ENCODE data around the gene SLC35G6.

SLC35G6 gene

DNA sequence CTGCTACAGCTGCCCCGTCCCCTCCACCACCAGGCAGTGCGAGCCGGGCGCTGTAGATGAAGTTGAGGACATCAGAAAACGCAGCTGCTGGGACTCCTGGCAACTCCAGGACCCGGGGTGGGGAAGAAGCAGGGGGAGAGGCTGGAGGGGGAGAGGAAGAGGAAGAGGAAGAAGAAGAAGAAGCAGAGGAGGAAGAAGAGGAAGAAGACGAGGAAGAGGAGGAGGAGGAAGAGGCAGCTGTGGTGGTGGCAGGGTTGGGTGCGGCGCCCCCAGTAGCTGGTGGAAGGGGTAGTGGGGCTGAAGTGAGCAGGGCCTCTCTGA, 15.0 kb upstream of the SLC35G6 start:
- Histone ChIP-seq H3K79me2 (ENCODE audit: low read length) (no peaks in the 10 kb centered on the region), H3K27me3 (ENCODE audit: low read depth, low read length) (no peaks in the 10 kb centered on the region)

DNA sequence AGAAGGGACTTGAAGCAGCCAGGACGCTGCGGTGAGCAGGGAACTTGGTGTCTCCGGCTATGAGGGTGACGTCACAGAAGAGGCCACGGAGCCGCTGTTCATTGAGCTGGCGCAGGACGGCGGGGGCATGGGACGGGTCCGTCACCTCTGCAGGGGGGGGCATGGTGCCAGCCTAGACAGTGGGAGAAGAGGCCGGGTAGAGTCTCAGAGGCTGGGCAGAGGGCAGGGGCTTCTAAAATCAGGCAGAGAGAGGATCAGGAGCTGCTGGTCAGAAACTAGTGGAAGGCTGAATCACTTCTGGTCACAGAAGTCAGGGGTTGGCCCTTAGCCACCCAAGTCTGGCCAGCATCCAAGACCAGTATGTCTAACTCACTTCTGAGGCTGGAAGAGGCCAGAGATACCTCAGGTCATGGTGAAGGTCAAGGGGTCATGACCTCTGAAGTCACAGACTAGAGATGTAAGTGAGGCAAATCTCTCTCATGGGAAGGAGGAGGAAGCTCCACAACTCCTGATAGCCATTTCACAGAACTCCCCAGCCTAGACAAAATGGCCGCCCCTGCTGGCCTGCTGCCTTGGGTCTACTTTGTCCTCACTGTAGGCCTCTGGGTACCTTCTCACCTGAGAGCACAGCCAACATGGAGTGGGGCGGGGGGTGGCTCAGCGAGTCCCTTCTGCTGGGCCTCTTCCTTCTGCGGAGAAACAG, 14.5 kb upstream of the SLC35G6 start:
- no peak overlapping the region for H3K4me3 ChIP-seq (ENCODE audit: low read length)
- no peaks in the 10 kb centered on the region for H4K20me1 ChIP-seq (ENCODE audit: insufficient read depth, low read length)
- H3K79me2 ChIP-seq (ENCODE audit: low read length) = no peaks in the 10 kb centered on the region
- H3K4me2 ChIP-seq (ENCODE audit: low read length) = no peak overlapping the region
- H3K9ac ChIP-seq (ENCODE audit: low read length) = no peak overlapping the region
- TF ChIP-seq, protein P1, sequence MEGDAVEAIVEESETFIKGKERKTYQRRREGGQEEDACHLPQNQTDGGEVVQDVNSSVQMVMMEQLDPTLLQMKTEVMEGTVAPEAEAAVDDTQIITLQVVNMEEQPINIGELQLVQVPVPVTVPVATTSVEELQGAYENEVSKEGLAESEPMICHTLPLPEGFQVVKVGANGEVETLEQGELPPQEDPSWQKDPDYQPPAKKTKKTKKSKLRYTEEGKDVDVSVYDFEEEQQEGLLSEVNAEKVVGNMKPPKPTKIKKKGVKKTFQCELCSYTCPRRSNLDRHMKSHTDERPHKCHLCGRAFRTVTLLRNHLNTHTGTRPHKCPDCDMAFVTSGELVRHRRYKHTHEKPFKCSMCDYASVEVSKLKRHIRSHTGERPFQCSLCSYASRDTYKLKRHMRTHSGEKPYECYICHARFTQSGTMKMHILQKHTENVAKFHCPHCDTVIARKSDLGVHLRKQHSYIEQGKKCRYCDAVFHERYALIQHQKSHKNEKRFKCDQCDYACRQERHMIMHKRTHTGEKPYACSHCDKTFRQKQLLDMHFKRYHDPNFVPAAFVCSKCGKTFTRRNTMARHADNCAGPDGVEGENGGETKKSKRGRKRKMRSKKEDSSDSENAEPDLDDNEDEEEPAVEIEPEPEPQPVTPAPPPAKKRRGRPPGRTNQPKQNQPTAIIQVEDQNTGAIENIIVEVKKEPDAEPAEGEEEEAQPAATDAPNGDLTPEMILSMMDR (IDR thresholded peaks at IDR 0.05; ENCODE audit: low read depth, low read length) = no peak
- no peak for TF ChIP-seq EZH2phosphoT487 (IDR thresholded peaks at IDR 0.05; ENCODE audit: low read depth)
- H3K36me3 ChIP-seq (replicated peaks; ENCODE audit: low read depth, low read length) = no peaks in the 10 kb centered on the region
- H3K4me1 ChIP-seq (ENCODE audit: low read length) = no peaks in the 10 kb centered on the region
- H3K27me3 ChIP-seq (ENCODE audit: low read depth, low read length) = no peaks in the 10 kb centered on the region
- no peak overlapping the region for H3K27ac ChIP-seq (ENCODE audit: low read length)
- H2AFZ ChIP-seq (ENCODE audit: low read depth, low read length) = no peak overlapping the region
- no peaks in the 10 kb centered on the region for H3K9me3 ChIP-seq (ENCODE audit: insufficient read depth, low read length)

More for the DNA sequence above, 15.0 kb upstream of the SLC35G6 start:
- Histone ChIP-seq H4K20me1 (ENCODE audit: insufficient read depth, low read length) (no peaks in the 10 kb centered on the region), H2AFZ (ENCODE audit: low read depth, low read length) (no peak overlapping the region), H3K36me3 (replicated peaks; ENCODE audit: low read depth, low read length) (no peaks in the 10 kb centered on the region), H3K4me2 (ENCODE audit: low read length) (no peak overlapping the region), H3K4me3 (ENCODE audit: low read length) (no peak overlapping the region), H3K27ac (ENCODE audit: low read length) (no peak overlapping the region), H3K9me3 (ENCODE audit: insufficient read depth, low read length) (no peaks in the 10 kb centered on the region), H3K9ac (ENCODE audit: low read length) (no peak overlapping the region), H3K4me1 (ENCODE audit: low read length) (no peaks in the 10 kb centered on the region)
- TF ChIP-seq, protein P1 (IDR thresholded peaks at IDR 0.05; ENCODE audit: low read depth, low read length) = no peak
- TF ChIP-seq EZH2phosphoT487 (IDR thresholded peaks at IDR 0.05; ENCODE audit: low read depth) = no peak

DNA sequence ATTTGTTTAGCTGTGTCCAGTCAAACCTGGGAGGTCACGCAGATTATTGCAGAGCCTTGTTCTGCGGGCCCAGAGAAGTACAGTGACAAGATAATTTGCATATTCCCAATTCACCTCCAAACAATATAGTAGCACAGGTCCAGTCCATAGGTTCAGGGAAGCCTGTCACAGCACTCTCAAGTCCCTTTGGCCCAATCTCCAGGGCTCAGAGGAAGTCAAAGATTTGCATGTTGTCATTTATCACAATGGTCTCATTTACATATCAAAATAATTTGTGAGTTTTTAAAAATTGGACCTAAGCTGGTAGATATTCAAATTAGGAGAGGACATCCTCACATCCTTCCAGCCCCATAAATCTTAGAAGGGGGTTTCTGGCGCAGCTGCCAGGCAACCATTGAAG, 13.7 kb upstream of the SLC35G6 start:
- H3K27ac ChIP-seq (ENCODE audit: low read length) = no peak overlapping the region
- H3K9ac ChIP-seq (ENCODE audit: low read length) = no peak overlapping the region
- H3K27me3 ChIP-seq (ENCODE audit: low read depth, low read length) = no peaks in the 10 kb centered on the region
- H3K36me3 ChIP-seq (replicated peaks; ENCODE audit: low read depth, low read length) = no peaks in the 10 kb centered on the region
- no peak overlapping the region for H3K4me3 ChIP-seq (ENCODE audit: low read length)
- no peak for TF ChIP-seq EZH2phosphoT487 (IDR thresholded peaks at IDR 0.05; ENCODE audit: low read depth)
- TF ChIP-seq, protein P1 (IDR thresholded peaks at IDR 0.05; ENCODE audit: low read depth, low read length) = no peak
- no peaks in the 10 kb centered on the region for H3K79me2 ChIP-seq (ENCODE audit: low read length)
- no peak overlapping the region for H2AFZ ChIP-seq (ENCODE audit: low read depth, low read length)
- H4K20me1 ChIP-seq (ENCODE audit: insufficient read depth, low read length) = no peaks in the 10 kb centered on the region
- no peaks in the 10 kb centered on the region for H3K4me1 ChIP-seq (ENCODE audit: low read length)
- H3K4me2 ChIP-seq (ENCODE audit: low read length) = no peak overlapping the region
- H3K9me3 ChIP-seq (ENCODE audit: insufficient read depth, low read length) = no peaks in the 10 kb centered on the region

DNA sequence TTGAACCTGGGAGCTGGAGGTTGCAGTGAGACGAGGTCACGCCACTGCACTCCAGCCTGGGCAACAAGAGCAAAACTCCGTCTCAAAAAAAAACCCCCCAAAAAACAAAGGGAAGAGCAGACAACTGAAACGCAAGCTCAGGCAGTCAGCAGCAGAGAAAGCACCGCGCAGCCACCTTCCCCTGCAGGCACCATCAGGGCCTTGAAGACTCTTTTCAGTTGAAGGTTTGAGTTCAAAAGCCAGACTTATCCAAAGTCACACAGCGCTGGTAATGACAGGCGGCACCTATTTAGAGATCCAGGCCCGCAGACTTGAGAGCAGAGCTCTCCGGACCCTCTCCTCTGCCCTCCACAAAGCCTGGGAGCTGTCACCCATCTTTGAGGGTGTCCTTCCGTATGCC, 13.0 kb upstream of the SLC35G6 start:
- Histone ChIP-seq H3K27me3 (ENCODE audit: low read depth, low read length) (no peaks in the 10 kb centered on the region), H3K4me1 (ENCODE audit: low read length) (no peaks in the 10 kb centered on the region), H3K79me2 (ENCODE audit: low read length) (no peaks in the 10 kb centered on the region), H3K9me3 (ENCODE audit: insufficient read depth, low read length) (no peaks in the 10 kb centered on the region), H3K4me3 (ENCODE audit: low read length) (no peak overlapping the region), H3K27ac (ENCODE audit: low read length) (no peak overlapping the region), H3K4me2 (ENCODE audit: low read length) (no peak overlapping the region), H2AFZ (ENCODE audit: low read depth, low read length) (no peak overlapping the region), H3K36me3 (replicated peaks; ENCODE audit: low read depth, low read length) (no peaks in the 10 kb centered on the region), H3K9ac (ENCODE audit: low read length) (no peak overlapping the region), H4K20me1 (ENCODE audit: insufficient read depth, low read length) (no peaks in the 10 kb centered on the region)
- no peak for TF ChIP-seq EZH2phosphoT487 (IDR thresholded peaks at IDR 0.05; ENCODE audit: low read depth)
- TF ChIP-seq, protein P1 (IDR thresholded peaks at IDR 0.05; ENCODE audit: low read depth, low read length) = no peak
